ENCODE measurements around the gene CACNB2.

DNA sequence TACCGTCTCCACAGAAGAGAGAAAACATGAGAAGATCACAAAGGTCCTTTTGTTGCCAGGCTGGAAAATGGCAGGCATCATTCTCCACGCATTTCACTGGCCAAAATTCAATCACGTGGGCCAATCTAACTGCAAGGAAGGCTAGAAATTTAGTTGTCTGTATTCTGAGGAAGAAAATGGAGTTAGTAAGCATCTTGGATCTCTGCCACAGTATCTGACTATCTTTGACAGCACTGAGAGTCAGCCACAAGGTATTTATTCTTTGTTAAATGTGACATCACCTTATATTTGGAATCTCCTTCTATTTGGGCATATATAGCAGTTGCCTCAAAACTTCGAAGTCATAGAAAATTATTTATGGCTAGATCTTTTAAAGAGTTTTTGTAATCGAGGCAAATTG lies 297.3 kb downstream of the CACNB2 start:
- no peak for TF ChIP-seq CTCF (CRISPR knock-in tag; IDR thresholded peaks at IDR 0.05)
- TF ChIP-seq FOSL1 (CRISPR knock-in tag; IDR thresholded peaks at IDR 0.05; ENCODE audit: borderline replicate concordance) = no peak
- TF ChIP-seq, protein P1, sequence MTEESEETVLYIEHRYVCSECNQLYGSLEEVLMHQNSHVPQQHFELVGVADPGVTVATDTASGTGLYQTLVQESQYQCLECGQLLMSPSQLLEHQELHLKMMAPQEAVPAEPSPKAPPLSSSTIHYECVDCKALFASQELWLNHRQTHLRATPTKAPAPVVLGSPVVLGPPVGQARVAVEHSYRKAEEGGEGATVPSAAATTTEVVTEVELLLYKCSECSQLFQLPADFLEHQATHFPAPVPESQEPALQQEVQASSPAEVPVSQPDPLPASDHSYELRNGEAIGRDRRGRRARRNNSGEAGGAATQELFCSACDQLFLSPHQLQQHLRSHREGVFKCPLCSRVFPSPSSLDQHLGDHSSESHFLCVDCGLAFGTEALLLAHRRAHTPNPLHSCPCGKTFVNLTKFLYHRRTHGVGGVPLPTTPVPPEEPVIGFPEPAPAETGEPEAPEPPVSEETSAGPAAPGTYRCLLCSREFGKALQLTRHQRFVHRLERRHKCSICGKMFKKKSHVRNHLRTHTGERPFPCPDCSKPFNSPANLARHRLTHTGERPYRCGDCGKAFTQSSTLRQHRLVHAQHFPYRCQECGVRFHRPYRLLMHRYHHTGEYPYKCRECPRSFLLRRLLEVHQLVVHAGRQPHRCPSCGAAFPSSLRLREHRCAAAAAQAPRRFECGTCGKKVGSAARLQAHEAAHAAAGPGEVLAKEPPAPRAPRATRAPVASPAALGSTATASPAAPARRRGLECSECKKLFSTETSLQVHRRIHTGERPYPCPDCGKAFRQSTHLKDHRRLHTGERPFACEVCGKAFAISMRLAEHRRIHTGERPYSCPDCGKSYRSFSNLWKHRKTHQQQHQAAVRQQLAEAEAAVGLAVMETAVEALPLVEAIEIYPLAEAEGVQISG (CRISPR knock-in tag; IDR thresholded peaks at IDR 0.05) = no peak
